GM12875 (cell line): ENCODE results near the gene SCYL3.

Source experiments
- H3K4me3 ChIP-seq: one replicate; pipeline ENCODE4 v1.5.1; 2011; ENCODE audit warnings: low read depth, low read length, control low read depth
- CTCF ChIP-seq: IDR thresholded peaks from 2 replicates; pipeline ENCODE4 v1.5.1; 2011; ENCODE audit warnings: low read depth, mild to moderate bottlenecking, control low read depth, inconsistent platforms, low read length, moderate library complexity, borderline replicate concordance; ENCODE audit not compliant: insufficient read depth

SCYL3 gene

GRCh38 chr1:169915150-169915549, 21.5 kb upstream of the SCYL3 start:
- TF ChIP-seq CTCF, result no peak
- no peak overlapping the region for H3K4me3 ChIP-seq

GRCh38 chr1:169914531-169914930, 20.8 kb upstream of the SCYL3 start:
- no peak overlapping the region for H3K4me3 ChIP-seq
- TF ChIP-seq CTCF, result no peak

GRCh38 chr1:169909499-169909898, 15.8 kb upstream of the SCYL3 start:
- H3K4me3 ChIP-seq, result no peak overlapping the region
- no peak for TF ChIP-seq CTCF

- TF ChIP-seq CTCF, result no peak
- no peak overlapping the region for H3K4me3 ChIP-seq
Observed at GRCh38 chr1:169906938-169907337, 13.2 kb upstream of the SCYL3 start.

GRCh38 chr1:169904834-169905233, 11.1 kb upstream of the SCYL3 start:
- no peak for TF ChIP-seq CTCF
- no peak overlapping the region for H3K4me3 ChIP-seq

- no peak for TF ChIP-seq CTCF
- no peak overlapping the region for H3K4me3 ChIP-seq
Observed at GRCh38 chr1:169902751-169903150, 9.1 kb upstream of the SCYL3 start.

- no peak overlapping the region for H3K4me3 ChIP-seq
- no peak for TF ChIP-seq CTCF
Observed at GRCh38 chr1:169901115-169901514, 7.4 kb upstream of the SCYL3 start.
